ENCODE measurements around the gene SETD6.

GRCh38 chr16:58474296-58474695, 41.0 kb upstream of the SETD6 start:
- TF ChIP-seq EP300 (IDR thresholded peaks at IDR 0.05) = no peak
- no peak for TF ChIP-seq CTCF (IDR thresholded peaks at IDR 0.05)

Data from esophagus muscularis mucosa (tissue), 3 donors.